Epithelial cell of esophagus (primary cell): ENCODE data around the gene ROBO4.

Experiments used
- DNase-seq: peaks from one replicate; pipeline ENCODE4 v3.0.0; 2010; ENCODE audit warnings: low read depth
- H3K4me3 ChIP-seq: 2 replicates; pipeline ENCODE4 v1.5.1; 2011; ENCODE audit warnings: mild to moderate bottlenecking, low read length, control low read depth
- CTCF ChIP-seq: IDR thresholded peaks from 2 replicates; pipeline ENCODE4 v1.5.1; 2011; ENCODE audit warnings: low read depth, mild to moderate bottlenecking, low read length, control low read depth, inconsistent platforms; ENCODE audit not compliant: insufficient read depth; ENCODE audit errors: missing control alignments

The ROBO4 gene

GRCh38 chr11:124874571-124875255, 23.0 kb downstream of the ROBO4 start:
- H3K4me3 ChIP-seq, result no peak overlapping the region
- no peak for DNase-seq
- TF ChIP-seq CTCF, result no peak

GRCh38 chr11:124873951-124874350, 23.7 kb downstream of the ROBO4 start:
- no peak for TF ChIP-seq CTCF
- no peak overlapping the region for H3K4me3 ChIP-seq
- DNase-seq, result no peak

- TF ChIP-seq CTCF, result no peak
- no peak for DNase-seq
- H3K4me3 ChIP-seq, result no peak overlapping the region
These were observed 24.9 kb downstream of the ROBO4 start for GRCh38 chr11:124872741-124873140.

GRCh38 chr11:124872280-124872679, 25.4 kb downstream of the ROBO4 start:
- no peak for TF ChIP-seq CTCF
- no peak for DNase-seq
- no peak overlapping the region for H3K4me3 ChIP-seq

- no peak for TF ChIP-seq CTCF
- DNase-seq, result no peak
- no peak overlapping the region for H3K4me3 ChIP-seq
These were observed 27.2 kb downstream of the ROBO4 start for GRCh38 chr11:124870430-124870829.

GRCh38 chr11:124869856-124870387, 27.7 kb downstream of the ROBO4 start:
- no peak for TF ChIP-seq CTCF
- DNase-seq, result no peak
- no peak overlapping the region for H3K4me3 ChIP-seq

- DNase-seq, result no peak
- H3K4me3 ChIP-seq, result no peak overlapping the region
- TF ChIP-seq CTCF, result no peak
These were observed 28.3 kb downstream of the ROBO4 start for GRCh38 chr11:124869331-124869730.
